Ascending aorta (tissue), 2 donors: ENCODE measurements around the gene BST1. TPM values are rescaled to one million over a fixed set of nuclear protein-coding genes. Genes with fewer than 3 reads are reported as not detected.

ENCODE experiments used
- DNase-seq, 2 donors: peaks; one replicate each; pipeline ENCODE4 v3.0.0-alpha.2; 2019; ENCODE audit warnings: low spot score in 2 of 2
- H3K27ac ChIP-seq, 2 donors: fragments of 200-600 bp; sonication (generic); one replicate each; pipeline ENCODE4 v1.5.1; 2016 to 2017; ENCODE audit warnings: mild to moderate bottlenecking in 1 of 2
- H3K27me3 ChIP-seq: fragments of 200-600 bp; sonication (generic); one replicate; pipeline ENCODE4 v1.5.1; 2017
- H3K36me3 ChIP-seq, 2 donors: fragments of 200-600 bp; sonication (generic); one replicate each; pipeline ENCODE4 v1.5.1; 2016
- H3K4me1 ChIP-seq, 2 donors: fragments of 200-600 bp; sonication (generic); one replicate each; pipeline ENCODE4 v1.5.1; 2016 to 2017; ENCODE audit warnings: mild to moderate bottlenecking in 1 of 2
- H3K4me3 ChIP-seq, 2 donors: fragments of 200-600 bp; sonication (generic); one replicate each; pipeline ENCODE4 v1.5.1; 2016 to 2017; ENCODE audit warnings: mild to moderate bottlenecking in 1 of 2
- H3K9me3 ChIP-seq, 2 donors: fragments of 200-600 bp; sonication (generic); one replicate each; pipeline ENCODE4 v1.5.1; 2016
- intact Hi-C: fragments of 100-400 bp; cut with DNase I; formaldehyde crosslinking; loops from one replicate; pipeline ENCODE4 v1.15.1; 2023
- total RNA-seq: library from RNA; depleted of rRNA; stranded (reverse); fragments of >200 nt; gene quantifications from one replicate; pipeline ENCODE4 v1.1.0, GENCODE V29; 2016
- TF ChIP-seq, protein P1 (sequence below), 3 experiments: fragments of 200-600 bp in 2 of 3; fragments of 450-650 bp in 1 of 3; sonication (generic) in 2 of 3; IDR thresholded peaks; one replicate each; pipeline ENCODE4 v1.5.1; 2016 to 2019; ENCODE audit warnings: antibody characterized with exemption in 3 of 3, mild to moderate bottlenecking in 1 of 3, moderate library complexity in 1 of 3

Gene BST1
- total RNA-seq, 1 donor from 2014 or later, result 22.7 TPM

DNA sequence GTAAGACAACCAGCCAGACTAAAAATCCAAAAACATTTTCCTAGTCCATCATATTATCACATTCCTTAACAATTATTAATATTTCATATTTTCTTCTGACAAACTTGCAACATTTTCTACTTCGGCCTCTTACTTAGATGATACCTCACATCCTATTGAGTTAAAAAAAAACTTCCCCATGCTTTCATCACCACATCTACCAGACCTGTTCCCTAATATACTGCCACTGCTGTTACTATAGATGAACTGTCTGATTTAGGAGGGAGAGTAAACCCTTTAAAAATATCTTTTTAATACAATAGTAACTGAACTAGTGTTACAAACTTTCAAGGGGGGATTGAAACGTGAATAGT, 19.7 kb upstream of the BST1 start:
- H3K27ac ChIP-seq, result no peak overlapping the region
- intact Hi-C loops, result loop anchor here (2.0 to 10.0 kb wide), 2 partner anchors 204 to 448 kb away; no protein-coding TSS in a partner anchor
- peaks cover 4 to 19% of the 10 kb centered on the region in 2 donors for H3K36me3 ChIP-seq
- H3K4me1 ChIP-seq, result peaks cover 2 to 4% of the 10 kb centered on the region in 2 donors
- H3K27me3 ChIP-seq, result no peaks in the 10 kb centered on the region
- H3K4me3 ChIP-seq, result peak overlapping the region; percentile 80 to 82
- no peak for DNase-seq
- H3K9me3 ChIP-seq, result no peaks in the 10 kb centered on the region
- TF ChIP-seq, protein P1, sequence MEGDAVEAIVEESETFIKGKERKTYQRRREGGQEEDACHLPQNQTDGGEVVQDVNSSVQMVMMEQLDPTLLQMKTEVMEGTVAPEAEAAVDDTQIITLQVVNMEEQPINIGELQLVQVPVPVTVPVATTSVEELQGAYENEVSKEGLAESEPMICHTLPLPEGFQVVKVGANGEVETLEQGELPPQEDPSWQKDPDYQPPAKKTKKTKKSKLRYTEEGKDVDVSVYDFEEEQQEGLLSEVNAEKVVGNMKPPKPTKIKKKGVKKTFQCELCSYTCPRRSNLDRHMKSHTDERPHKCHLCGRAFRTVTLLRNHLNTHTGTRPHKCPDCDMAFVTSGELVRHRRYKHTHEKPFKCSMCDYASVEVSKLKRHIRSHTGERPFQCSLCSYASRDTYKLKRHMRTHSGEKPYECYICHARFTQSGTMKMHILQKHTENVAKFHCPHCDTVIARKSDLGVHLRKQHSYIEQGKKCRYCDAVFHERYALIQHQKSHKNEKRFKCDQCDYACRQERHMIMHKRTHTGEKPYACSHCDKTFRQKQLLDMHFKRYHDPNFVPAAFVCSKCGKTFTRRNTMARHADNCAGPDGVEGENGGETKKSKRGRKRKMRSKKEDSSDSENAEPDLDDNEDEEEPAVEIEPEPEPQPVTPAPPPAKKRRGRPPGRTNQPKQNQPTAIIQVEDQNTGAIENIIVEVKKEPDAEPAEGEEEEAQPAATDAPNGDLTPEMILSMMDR (IDR thresholded peaks at IDR 0.05), result no peak

DNA sequence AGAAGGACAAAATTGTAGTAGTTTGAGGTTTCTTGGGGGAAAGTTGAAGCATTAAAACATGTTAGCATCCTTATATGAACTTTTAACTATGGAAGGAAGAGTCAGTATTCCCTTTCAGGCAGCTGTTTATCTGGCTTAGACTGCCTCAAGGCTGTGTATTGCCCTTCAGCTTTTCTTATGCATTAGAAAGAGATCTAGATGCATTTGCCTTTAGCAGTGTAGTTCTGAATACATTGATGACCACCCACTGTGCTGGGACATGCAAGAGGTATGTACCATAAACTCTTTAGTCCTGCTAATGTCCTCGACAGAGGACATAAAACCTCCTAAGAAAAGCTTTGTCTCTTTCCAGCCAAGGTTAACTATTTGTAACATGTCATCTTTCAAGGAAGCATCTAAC, 18.4 kb upstream of the BST1 start:
- intact Hi-C loops, result loop anchor here (10.0 kb wide), 1 partner anchor 450 kb away; no protein-coding TSS in a partner anchor
- Histone ChIP-seq H3K36me3 (peaks cover 4 to 28% of the 10 kb centered on the region in 2 donors), H3K9me3 (no peaks in the 10 kb centered on the region), H3K4me1 (peaks cover 2 to 4% of the 10 kb centered on the region in 2 donors), H3K4me3 (no peak overlapping the region), H3K27me3 (no peaks in the 10 kb centered on the region), H3K27ac (no peak overlapping the region)
- no peak for DNase-seq
- TF ChIP-seq, protein P1 (IDR thresholded peaks at IDR 0.05), result no peak

DNA sequence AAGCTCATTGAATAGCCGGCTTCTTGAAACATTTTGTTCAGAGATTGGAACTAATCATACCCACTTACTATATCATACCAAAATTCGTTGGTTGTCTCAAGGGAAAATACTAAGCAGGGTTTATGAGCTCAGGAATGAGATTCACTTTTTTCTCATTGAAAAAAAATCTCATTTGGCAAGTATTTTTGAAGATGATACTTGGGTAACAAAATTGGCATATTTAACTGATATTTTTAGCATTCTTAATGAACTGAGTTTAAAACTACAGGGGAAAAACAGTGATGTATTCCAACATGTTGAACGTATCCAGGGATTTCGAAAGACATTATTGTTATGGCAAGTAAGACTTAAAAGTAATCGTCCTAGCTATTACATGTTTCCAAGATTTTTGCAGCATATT, 14.8 kb upstream of the BST1 start:
- TF ChIP-seq, protein P1 (IDR thresholded peaks at IDR 0.05), result no peak
- intact Hi-C loops, result loop anchor here (10.0 kb wide), 1 partner anchor 453 kb away; no protein-coding TSS in a partner anchor

DNA sequence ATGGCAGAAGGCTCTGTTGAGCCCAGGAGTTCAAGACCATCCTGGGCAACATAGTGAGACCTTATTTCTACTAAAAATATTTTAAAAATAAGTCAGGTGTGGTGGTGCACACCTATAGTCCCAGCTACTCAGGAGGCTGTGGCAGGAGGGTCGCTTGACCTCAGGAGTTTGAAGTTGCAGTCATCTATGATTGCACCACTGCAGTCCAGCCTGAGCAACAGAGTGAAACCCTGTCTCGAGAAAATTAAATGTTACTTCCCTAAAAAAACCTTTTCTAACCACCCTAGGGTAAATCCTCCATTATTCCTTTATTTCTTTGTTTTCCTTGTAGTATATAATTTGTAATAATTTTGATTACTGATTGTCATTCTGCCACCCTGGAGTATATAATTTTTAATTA, 13.3 kb upstream of the BST1 start:
- Histone ChIP-seq H3K36me3 (peaks cover 4 to 28% of the 10 kb centered on the region in 2 donors), H3K9me3 (no peaks in the 10 kb centered on the region), H3K27ac (no peak overlapping the region), H3K4me3 (no peak overlapping the region), H3K4me1 (peaks cover 0 to 5% of the 10 kb centered on the region in 2 donors), H3K27me3 (no peaks in the 10 kb centered on the region)
- intact Hi-C loops, result loop anchor here (10.0 kb wide), 1 partner anchor 455 kb away; no protein-coding TSS in a partner anchor
- TF ChIP-seq, protein P1 (IDR thresholded peaks at IDR 0.05), result no peak
- DNase-seq, result no peak

More for the DNA sequence above, 14.8 kb upstream of the BST1 start:
- no peak overlapping the region for H3K27ac ChIP-seq
- H3K4me3 ChIP-seq, result no peak overlapping the region
- no peaks in the 10 kb centered on the region for H3K27me3 ChIP-seq
- peaks cover 0 to 5% of the 10 kb centered on the region in 2 donors for H3K4me1 ChIP-seq
- H3K9me3 ChIP-seq, result no peaks in the 10 kb centered on the region
- no peak for DNase-seq
- peaks cover 4 to 28% of the 10 kb centered on the region in 2 donors for H3K36me3 ChIP-seq

DNA sequence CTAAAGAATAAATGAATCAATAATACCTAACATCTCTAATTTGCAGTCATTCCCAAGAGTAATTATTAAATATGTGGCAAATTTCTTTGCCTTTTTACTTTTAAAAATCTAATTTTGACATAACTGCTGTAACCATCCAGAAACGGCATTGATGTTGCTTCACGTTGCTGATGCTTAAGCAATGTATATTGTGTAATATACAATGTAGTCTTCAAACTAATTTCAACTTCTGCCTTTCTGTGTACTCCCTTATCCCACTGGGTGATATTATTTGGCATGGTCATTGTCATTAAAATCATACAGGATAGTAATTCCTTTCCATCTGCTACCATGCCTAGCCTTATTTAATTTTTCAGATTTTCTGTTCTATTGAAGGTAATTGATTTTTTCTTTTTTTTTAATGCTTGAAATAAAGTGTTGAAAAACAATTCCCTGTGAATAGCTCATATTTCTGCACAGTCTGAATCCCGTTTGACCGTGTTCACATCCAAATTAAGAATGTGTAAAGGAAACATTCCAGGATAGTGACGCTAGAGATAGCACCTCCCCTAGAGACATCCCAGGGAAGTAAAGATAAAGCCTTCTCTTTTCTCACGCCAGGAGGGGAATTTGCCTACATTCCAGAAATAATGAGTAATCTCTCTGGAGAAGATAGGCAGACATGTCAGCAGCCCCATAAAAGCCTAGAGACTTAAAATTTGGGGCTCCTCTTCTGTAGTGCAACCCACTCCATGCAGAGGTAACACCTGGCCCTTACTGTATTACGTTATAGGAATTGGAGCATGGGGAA, 12.7 kb upstream of the BST1 start:
- no peak overlapping the region for H3K27ac ChIP-seq

More for the DNA sequence above, 12.7 kb upstream of the BST1 start:
- H3K9me3 ChIP-seq, result no peaks in the 10 kb centered on the region
- peaks cover 0 to 5% of the 10 kb centered on the region in 2 donors for H3K4me1 ChIP-seq
- peaks cover 4 to 28% of the 10 kb centered on the region in 2 donors for H3K36me3 ChIP-seq
- TF ChIP-seq, protein P1 (IDR thresholded peaks at IDR 0.05), result no peak
- no peak overlapping the region for H3K4me3 ChIP-seq
- DNase-seq, result no peak
- H3K27me3 ChIP-seq, result no peaks in the 10 kb centered on the region
- intact Hi-C loops, result no loop called here
